SK-N-SH treated with all-trans-retinoic acid at 6 μM for 48 hours (cell line): Measurements from ENCODE around the gene TTYH2.

Source experiments
- ATAC-seq: fragments of 200-7000 bp; cut with Tn5 transposase; 3 replicates; pipeline ENCODE4 v1.9.1; 2020; ENCODE audit warnings: mild to moderate bottlenecking, moderate library complexity
- ARNTL ChIP-seq: fragments of 450-650 bp; formaldehyde crosslinking; IDR thresholded peaks from 2 replicates; pipeline ENCODE4 v1.5.0; 2020; ENCODE audit warnings: low read depth, mild to moderate bottlenecking, moderate library complexity, borderline replicate concordance
- CSDC2 ChIP-seq: fragments of 250-450 bp; sonication (Bioruptor Pico); IDR thresholded peaks from 2 replicates; pipeline ENCODE4 v1.5.0; 2020; ENCODE audit warnings: mild to moderate bottlenecking, moderate library complexity
- ESRRG ChIP-seq: fragments of 250-450 bp; sonication (Bioruptor Pico); IDR thresholded peaks from 2 replicates; pipeline ENCODE4 v1.6.1; 2021; ENCODE audit warnings: mild to moderate bottlenecking
- GLIS3 ChIP-seq: fragments of 250-450 bp; sonication (Bioruptor Pico); IDR thresholded peaks from 2 replicates; pipeline ENCODE4 v1.5.0; 2020; ENCODE audit warnings: mild to moderate bottlenecking, moderate library complexity
- ISL1 ChIP-seq: fragments of 250-450 bp; sonication (Bioruptor Pico); IDR thresholded peaks from 2 replicates; pipeline ENCODE4 v2.1.2; 2022; ENCODE audit warnings: mild to moderate bottlenecking, moderate library complexity
- OSR1 ChIP-seq: fragments of 250-450 bp; sonication (Bioruptor Pico); IDR thresholded peaks from 2 replicates; pipeline ENCODE4 v1.8.0; 2022; ENCODE audit warnings: moderate library complexity, mild to moderate bottlenecking, inconsistent platforms
- PPARA ChIP-seq: fragments of 250-450 bp; sonication (Bioruptor Pico); IDR thresholded peaks from 2 replicates; pipeline ENCODE4 v1.5.0; 2020; ENCODE audit warnings: mild to moderate bottlenecking, borderline replicate concordance
- RARB ChIP-seq: fragments of 250-450 bp; sonication (Bioruptor Pico); IDR thresholded peaks from 2 replicates; pipeline ENCODE4 v1.8.0; 2021; ENCODE audit warnings: mild to moderate bottlenecking, moderate library complexity
- SNAI2 ChIP-seq: fragments of 250-450 bp; sonication (Bioruptor Pico); IDR thresholded peaks from 2 replicates; pipeline ENCODE4 v1.5.0; 2020; ENCODE audit warnings: mild to moderate bottlenecking, moderate library complexity
- TCF4 ChIP-seq: fragments of 250-450 bp; sonication (Bioruptor Pico); IDR thresholded peaks from 2 replicates; pipeline ENCODE4 v1.8.0; 2021; ENCODE audit warnings: mild to moderate bottlenecking, moderate library complexity, borderline replicate concordance
- TOX ChIP-seq: fragments of 250-450 bp; sonication (Bioruptor Pico); IDR thresholded peaks from 2 replicates; pipeline ENCODE4 v1.8.0; 2021; ENCODE audit warnings: mild to moderate bottlenecking, moderate library complexity, borderline replicate concordance
- ZFP3 ChIP-seq: fragments of 250-450 bp; sonication (Bioruptor Pico); IDR thresholded peaks from 2 replicates; pipeline ENCODE4 v1.5.0; 2020; ENCODE audit warnings: mild to moderate bottlenecking, moderate library complexity
- ZFP30 ChIP-seq: fragments of 450-650 bp; formaldehyde crosslinking; IDR thresholded peaks from 2 replicates; pipeline ENCODE4 v1.5.0; 2022; ENCODE audit warnings: mild to moderate bottlenecking, moderate library complexity
- ZNF565 ChIP-seq: fragments of 450-650 bp; formaldehyde crosslinking; conservative IDR thresholded peaks from 2 replicates; pipeline ENCODE4 v1.5.0; 2020; ENCODE audit warnings: low read depth, mild to moderate bottlenecking, moderate library complexity
- ZNF70 ChIP-seq: fragments of 450-650 bp; formaldehyde crosslinking; IDR thresholded peaks from 2 replicates; pipeline ENCODE4 v1.5.0; 2020; ENCODE audit warnings: mild to moderate bottlenecking, moderate library complexity
- ZNF8 ChIP-seq: fragments of 450-650 bp; formaldehyde crosslinking; IDR thresholded peaks from 2 replicates; pipeline ENCODE4 v1.5.0; 2020; ENCODE audit warnings: mild to moderate bottlenecking, moderate library complexity
- TF ChIP-seq, protein P1 (sequence below): fragments of 250-450 bp; sonication (Bioruptor Pico); IDR thresholded peaks from 2 replicates; pipeline ENCODE4 v1.5.1; 2020; ENCODE audit warnings: low read depth, mild to moderate bottlenecking, moderate library complexity
- TF ChIP-seq, protein P2 (sequence below): fragments of 250-450 bp; sonication (Bioruptor Pico); IDR thresholded peaks from 2 replicates; pipeline ENCODE4 v1.8.0; 2020; ENCODE audit warnings: mild to moderate bottlenecking, moderate library complexity, borderline replicate concordance
- TF ChIP-seq, protein P3 (sequence below): fragments of 250-450 bp; sonication (Bioruptor Pico); IDR thresholded peaks from 2 replicates; pipeline ENCODE4 v1.5.1; 2021; ENCODE audit warnings: mild to moderate bottlenecking, moderate library complexity
- TF ChIP-seq, protein P4 (sequence below): fragments of 250-450 bp; sonication (Bioruptor Pico); IDR thresholded peaks from 2 replicates; pipeline ENCODE4 v1.5.0; 2020; ENCODE audit warnings: mild to moderate bottlenecking, moderate library complexity

TTYH2 gene

DNA sequence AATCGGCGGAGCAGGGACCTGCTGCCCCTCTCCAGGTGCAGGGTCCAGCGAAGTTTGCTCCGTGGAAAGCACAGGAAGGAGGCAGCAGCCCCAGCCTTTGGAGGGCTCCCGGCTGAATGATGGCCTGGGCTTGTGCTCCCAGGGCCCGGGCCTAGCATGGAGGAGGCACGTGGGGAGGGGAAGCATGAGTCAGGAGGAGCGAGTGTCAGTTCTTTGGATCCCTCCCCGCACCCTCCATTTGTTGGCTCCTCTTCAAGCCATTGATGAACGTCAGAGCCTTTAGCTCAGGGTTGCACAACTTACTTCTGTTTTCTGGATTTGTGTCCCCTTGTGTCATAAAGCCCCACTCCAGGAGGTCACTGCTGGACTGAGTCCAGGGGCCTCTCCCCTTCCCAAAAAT, 25.8 kb downstream of the TTYH2 start:
- TF ChIP-seq OSR1 (CRISPR knock-in tag) (no peak), CSDC2 (CRISPR knock-in tag) (no peak), GLIS3 (CRISPR knock-in tag) (no peak), ZNF70 (no peak), ZNF8 (CRISPR knock-in tag) (no peak), ISL1 (CRISPR knock-in tag) (no peak), ESRRG (CRISPR knock-in tag) (no peak)
- ATAC-seq: no peak

DNA sequence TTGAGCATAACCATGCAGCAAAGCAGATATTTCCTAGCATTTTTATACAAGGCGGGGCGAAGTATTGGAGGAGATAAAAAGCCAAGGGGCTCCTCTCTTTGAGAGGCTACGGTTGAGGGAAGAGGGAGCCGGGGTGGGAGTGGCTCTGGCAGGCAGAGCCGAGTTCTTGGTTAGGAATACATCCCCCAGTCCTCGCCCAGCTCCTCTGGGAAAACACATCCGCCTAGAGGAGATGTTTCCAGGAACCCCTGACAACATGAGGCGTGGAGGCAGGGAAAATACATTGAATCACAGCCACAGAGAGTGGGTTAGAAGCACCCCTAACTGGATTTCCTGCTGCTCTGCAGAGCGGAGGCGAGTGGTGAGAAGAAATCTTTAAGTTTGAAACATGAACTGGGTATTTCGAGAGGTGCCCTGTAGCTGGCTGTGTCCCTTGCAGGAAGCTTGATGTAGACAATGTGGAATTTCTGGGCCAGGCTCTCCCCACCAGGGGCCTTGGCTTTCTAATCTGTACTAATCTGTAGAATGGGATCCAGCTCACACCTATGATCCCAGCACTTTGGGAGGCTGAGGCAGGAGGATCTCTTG, 27.3 kb downstream of the TTYH2 start:
- no peak for ATAC-seq
- TF ChIP-seq, protein P1, sequence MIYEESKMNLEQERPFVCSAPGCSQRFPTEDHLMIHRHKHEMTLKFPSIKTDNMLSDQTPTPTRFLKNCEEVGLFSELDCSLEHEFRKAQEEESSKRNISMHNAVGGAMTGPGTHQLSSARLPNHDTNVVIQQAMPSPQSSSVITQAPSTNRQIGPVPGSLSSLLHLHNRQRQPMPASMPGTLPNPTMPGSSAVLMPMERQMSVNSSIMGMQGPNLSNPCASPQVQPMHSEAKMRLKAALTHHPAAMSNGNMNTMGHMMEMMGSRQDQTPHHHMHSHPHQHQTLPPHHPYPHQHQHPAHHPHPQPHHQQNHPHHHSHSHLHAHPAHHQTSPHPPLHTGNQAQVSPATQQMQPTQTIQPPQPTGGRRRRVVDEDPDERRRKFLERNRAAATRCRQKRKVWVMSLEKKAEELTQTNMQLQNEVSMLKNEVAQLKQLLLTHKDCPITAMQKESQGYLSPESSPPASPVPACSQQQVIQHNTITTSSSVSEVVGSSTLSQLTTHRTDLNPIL (CRISPR knock-in tag): no peak
- TF ChIP-seq ZFP3 (no peak), ZNF70 (no peak), CSDC2 (CRISPR knock-in tag) (no peak), ZNF8 (CRISPR knock-in tag) (no peak), OSR1 (CRISPR knock-in tag) (no peak), TOX (no peak), RARB (CRISPR knock-in tag) (no peak), PPARA (CRISPR knock-in tag) (no peak), ARNTL (CRISPR knock-in tag) (no peak), ZFP30 (CRISPR knock-in tag) (no peak), SNAI2 (CRISPR knock-in tag) (no peak)

DNA sequence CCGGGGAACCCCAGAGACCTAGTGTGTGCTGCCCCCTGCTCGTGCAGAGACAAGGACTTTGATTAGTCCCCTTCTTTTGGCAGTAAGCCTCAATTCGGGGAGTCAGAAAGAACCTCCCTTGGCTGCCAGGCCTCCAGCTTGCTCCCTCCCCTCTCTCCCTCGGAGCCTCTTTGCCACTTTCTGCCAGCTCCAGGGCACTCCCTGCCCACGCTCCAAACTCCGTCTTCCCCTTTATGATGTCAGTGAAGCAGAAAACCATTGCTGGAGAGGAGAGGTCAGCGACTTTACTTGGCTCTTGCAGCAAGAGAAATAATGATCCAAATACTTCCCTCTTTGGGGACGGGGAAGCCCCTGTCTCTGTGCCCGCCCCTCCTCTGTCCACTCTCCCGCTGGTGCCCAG, 28.1 kb downstream of the TTYH2 start:
- TF ChIP-seq ISL1 (CRISPR knock-in tag) (no peak), ZFP3 (no peak), ESRRG (CRISPR knock-in tag) (no peak), ARNTL (CRISPR knock-in tag) (no peak), ZNF565 (CRISPR knock-in tag) (no peak), OSR1 (CRISPR knock-in tag) (no peak), RARB (CRISPR knock-in tag) (no peak)
- ATAC-seq: no peak

DNA sequence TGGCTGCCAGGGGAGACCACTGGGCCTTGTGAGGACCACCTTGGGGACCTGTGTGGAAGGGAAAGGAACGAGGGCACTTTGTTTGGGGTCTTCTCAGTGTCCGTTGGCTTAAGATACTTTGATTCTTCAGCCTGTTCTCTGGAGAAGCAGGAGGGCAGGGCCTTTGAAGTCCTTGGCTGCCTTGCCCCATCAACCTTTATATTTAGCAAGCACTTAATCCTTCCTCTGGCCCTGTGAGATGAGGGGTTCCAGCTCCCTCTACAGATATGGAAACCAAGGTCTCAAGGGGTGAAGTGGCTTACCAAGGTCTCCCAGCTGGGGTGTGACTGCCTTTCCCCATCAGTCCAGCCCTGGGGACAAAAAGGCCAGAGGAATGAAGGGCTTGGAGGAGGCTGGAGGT, 28.5 kb downstream of the TTYH2 start:
- TF ChIP-seq ZFP30 (CRISPR knock-in tag): no peak
- TF ChIP-seq TCF4: no peak
- TF ChIP-seq RARB (CRISPR knock-in tag): no peak
- TF ChIP-seq CSDC2 (CRISPR knock-in tag): no peak
- TF ChIP-seq PPARA (CRISPR knock-in tag): no peak
- no peak for TF ChIP-seq ISL1 (CRISPR knock-in tag)
- TF ChIP-seq, protein P2, sequence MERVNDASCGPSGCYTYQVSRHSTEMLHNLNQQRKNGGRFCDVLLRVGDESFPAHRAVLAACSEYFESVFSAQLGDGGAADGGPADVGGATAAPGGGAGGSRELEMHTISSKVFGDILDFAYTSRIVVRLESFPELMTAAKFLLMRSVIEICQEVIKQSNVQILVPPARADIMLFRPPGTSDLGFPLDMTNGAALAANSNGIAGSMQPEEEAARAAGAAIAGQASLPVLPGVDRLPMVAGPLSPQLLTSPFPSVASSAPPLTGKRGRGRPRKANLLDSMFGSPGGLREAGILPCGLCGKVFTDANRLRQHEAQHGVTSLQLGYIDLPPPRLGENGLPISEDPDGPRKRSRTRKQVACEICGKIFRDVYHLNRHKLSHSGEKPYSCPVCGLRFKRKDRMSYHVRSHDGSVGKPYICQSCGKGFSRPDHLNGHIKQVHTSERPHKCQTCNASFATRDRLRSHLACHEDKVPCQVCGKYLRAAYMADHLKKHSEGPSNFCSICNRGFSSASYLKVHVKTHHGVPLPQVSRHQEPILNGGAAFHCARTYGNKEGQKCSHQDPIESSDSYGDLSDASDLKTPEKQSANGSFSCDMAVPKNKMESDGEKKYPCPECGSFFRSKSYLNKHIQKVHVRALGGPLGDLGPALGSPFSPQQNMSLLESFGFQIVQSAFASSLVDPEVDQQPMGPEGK: no peak
- TF ChIP-seq OSR1 (CRISPR knock-in tag): no peak
- TF ChIP-seq, protein P1 (CRISPR knock-in tag): no peak
- TF ChIP-seq, protein P3, sequence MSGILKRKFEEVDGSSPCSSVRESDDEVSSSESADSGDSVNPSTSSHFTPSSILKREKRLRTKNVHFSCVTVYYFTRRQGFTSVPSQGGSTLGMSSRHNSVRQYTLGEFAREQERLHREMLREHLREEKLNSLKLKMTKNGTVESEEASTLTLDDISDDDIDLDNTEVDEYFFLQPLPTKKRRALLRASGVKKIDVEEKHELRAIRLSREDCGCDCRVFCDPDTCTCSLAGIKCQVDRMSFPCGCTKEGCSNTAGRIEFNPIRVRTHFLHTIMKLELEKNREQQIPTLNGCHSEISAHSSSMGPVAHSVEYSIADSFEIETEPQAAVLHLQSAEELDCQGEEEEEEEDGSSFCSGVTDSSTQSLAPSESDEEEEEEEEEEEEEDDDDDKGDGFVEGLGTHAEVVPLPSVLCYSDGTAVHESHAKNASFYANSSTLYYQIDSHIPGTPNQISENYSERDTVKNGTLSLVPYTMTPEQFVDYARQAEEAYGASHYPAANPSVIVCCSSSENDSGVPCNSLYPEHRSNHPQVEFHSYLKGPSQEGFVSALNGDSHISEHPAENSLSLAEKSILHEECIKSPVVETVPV (CRISPR knock-in tag): no peak
- TF ChIP-seq, all 23 proteins: peak for 0
- ATAC-seq: no peak

DNA sequence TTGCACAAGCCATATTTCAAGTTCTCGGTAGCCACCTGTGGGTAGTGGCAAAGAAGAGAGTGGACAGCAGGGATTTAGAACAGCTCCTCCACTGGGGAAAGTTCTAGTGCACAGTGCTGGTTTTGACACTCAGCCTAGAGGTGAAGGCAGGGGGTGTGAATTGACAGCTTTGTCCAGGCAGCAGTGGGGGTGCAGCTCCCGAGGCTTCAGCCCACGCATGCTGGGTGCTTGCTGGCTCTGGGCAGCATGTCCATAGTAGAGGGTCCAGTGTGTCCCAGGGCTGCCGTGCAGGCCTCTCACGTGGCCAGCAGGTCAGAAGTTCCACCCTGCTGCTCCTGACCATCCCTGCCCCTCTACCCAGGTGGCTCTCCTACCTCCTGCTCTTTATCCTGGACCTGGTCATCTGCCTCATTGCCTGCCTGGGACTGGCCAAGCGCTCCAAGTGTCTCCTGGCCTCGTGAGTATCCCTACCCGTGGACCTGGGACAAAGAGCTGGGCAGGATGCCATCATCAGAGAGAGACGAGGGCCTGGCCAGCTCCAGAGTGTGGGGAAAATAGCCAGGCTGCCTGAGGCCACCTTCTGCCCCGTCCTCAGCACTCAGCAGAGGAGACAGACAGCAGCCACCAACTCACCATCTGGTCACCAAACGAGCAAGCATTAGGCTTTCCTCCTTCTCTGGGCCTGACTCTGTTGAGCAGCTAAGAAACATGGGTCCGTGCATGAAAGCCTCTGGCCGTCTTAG, 29.8 kb downstream of the TTYH2 start:
- ATAC-seq: peak; percentile 41
- TF ChIP-seq ZFP30 (CRISPR knock-in tag): no peak
- peak; percentile 34; the same call in 1 of the 2 replicates for TF ChIP-seq TCF4
- no peak for TF ChIP-seq OSR1 (CRISPR knock-in tag)
- TF ChIP-seq, protein P4, sequence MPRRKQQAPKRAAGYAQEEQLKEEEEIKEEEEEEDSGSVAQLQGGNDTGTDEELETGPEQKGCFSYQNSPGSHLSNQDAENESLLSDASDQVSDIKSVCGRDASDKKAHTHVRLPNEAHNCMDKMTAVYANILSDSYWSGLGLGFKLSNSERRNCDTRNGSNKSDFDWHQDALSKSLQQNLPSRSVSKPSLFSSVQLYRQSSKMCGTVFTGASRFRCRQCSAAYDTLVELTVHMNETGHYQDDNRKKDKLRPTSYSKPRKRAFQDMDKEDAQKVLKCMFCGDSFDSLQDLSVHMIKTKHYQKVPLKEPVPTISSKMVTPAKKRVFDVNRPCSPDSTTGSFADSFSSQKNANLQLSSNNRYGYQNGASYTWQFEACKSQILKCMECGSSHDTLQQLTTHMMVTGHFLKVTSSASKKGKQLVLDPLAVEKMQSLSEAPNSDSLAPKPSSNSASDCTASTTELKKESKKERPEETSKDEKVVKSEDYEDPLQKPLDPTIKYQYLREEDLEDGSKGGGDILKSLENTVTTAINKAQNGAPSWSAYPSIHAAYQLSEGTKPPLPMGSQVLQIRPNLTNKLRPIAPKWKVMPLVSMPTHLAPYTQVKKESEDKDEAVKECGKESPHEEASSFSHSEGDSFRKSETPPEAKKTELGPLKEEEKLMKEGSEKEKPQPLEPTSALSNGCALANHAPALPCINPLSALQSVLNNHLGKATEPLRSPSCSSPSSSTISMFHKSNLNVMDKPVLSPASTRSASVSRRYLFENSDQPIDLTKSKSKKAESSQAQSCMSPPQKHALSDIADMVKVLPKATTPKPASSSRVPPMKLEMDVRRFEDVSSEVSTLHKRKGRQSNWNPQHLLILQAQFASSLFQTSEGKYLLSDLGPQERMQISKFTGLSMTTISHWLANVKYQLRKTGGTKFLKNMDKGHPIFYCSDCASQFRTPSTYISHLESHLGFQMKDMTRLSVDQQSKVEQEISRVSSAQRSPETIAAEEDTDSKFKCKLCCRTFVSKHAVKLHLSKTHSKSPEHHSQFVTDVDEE (CRISPR knock-in tag): peak; percentile 28; the same call in 1 of the 2 replicates
- TF ChIP-seq, all 23 proteins: peak for 2
